HepG2 (cell line): Measurements from ENCODE around the gene MYORG. TPM values are rescaled to one million over a fixed set of nuclear protein-coding genes. Genes with fewer than 3 reads are reported as not detected.

Experiments used
- CHCHD3 ChIP-seq: sonication (generic); formaldehyde crosslinking; IDR thresholded peaks from 2 replicates; pipeline ENCODE4 v1.8.0; 2022; ENCODE audit warnings: mild to moderate bottlenecking, missing genetic modification reagents, moderate library complexity
- DMAP1 ChIP-seq: IDR thresholded peaks from 2 replicates; pipeline ENCODE4 v1.6.1; 2016
- E2F5 ChIP-seq: sonication (generic); formaldehyde crosslinking; conservative IDR thresholded peaks from 2 replicates; pipeline ENCODE4 v1.4.0; 2020; ENCODE audit warnings: missing genetic modification reagents
- EEA1 ChIP-seq: sonication (generic); formaldehyde crosslinking; IDR thresholded peaks from 2 replicates; pipeline ENCODE4 v1.5.1; 2020; ENCODE audit warnings: mild to moderate bottlenecking, missing genetic modification reagents, borderline replicate concordance
- ERF ChIP-seq: IDR thresholded peaks from 2 replicates; pipeline ENCODE4 v1.6.1; 2018; ENCODE audit warnings: missing biosample characterization, missing genetic modification reagents
- HHEX ChIP-seq: IDR thresholded peaks from 2 replicates; pipeline ENCODE4 v1.6.1; 2016; ENCODE audit warnings: control low read depth
- IRX3 ChIP-seq: sonication (generic); formaldehyde crosslinking; IDR thresholded peaks from 2 replicates; pipeline ENCODE4 v1.8.1; 2023; ENCODE audit warnings: mild to moderate bottlenecking, low read depth, missing genetic modification reagents, borderline replicate concordance
- JUN ChIP-seq: sonication (generic); formaldehyde crosslinking; IDR thresholded peaks from 2 replicates; pipeline ENCODE4 v1.4.0; 2020; ENCODE audit warnings: mild to moderate bottlenecking, missing genetic modification reagents
- MBNL3 ChIP-seq: fragments of 250-450 bp; sonication (Bioruptor Pico); conservative IDR thresholded peaks from 2 replicates; pipeline ENCODE4 v1.8.0; 2022; ENCODE audit warnings: mild to moderate bottlenecking, inconsistent platforms
- MEIS1 ChIP-seq: sonication (generic); formaldehyde crosslinking; IDR thresholded peaks from 2 replicates; pipeline ENCODE4 v1.9.0; 2021; ENCODE audit warnings: mild to moderate bottlenecking, missing genetic modification reagents, moderate library complexity, borderline replicate concordance
- MLXIP ChIP-seq: sonication (generic); formaldehyde crosslinking; IDR thresholded peaks from 2 replicates; pipeline ENCODE4 v1.9.0; 2021; ENCODE audit warnings: missing genetic modification reagents, borderline replicate concordance
- MXD4 ChIP-seq: IDR thresholded peaks from 2 replicates; pipeline ENCODE4 v1.6.1; 2016; ENCODE audit warnings: mild to moderate bottlenecking, missing biosample characterization, missing genetic modification reagents
- NCOA2 ChIP-seq: sonication (generic); formaldehyde crosslinking; IDR thresholded peaks from 2 replicates; pipeline ENCODE4 v1.8.0; 2022; ENCODE audit warnings: inconsistent platforms
- NR2F2 ChIP-seq: IDR thresholded peaks from 2 replicates; pipeline ENCODE4 v1.6.1; 2012; ENCODE audit warnings: low read depth, inconsistent platforms, borderline replicate concordance
- PITX1 ChIP-seq: sonication (generic); formaldehyde crosslinking; IDR thresholded peaks from 2 replicates; pipeline ENCODE4 v1.5.1; 2020; ENCODE audit warnings: mild to moderate bottlenecking, missing genetic modification reagents
- RXRA ChIP-seq: sonication (generic); formaldehyde crosslinking; IDR thresholded peaks from 2 replicates; pipeline ENCODE4 v1.5.1; 2020; ENCODE audit warnings: missing genetic modification reagents
- SNAPC5 ChIP-seq: sonication (generic); formaldehyde crosslinking; IDR thresholded peaks from 2 replicates; pipeline ENCODE4 v1.8.1; 2023; ENCODE audit warnings: mild to moderate bottlenecking, missing genetic modification reagents, borderline replicate concordance
- THRA ChIP-seq: sonication (generic); formaldehyde crosslinking; IDR thresholded peaks from 2 replicates; pipeline ENCODE4 v1.4.0; 2020; ENCODE audit warnings: missing genetic modification reagents, borderline replicate concordance
- ZNF350 ChIP-seq: sonication (generic); formaldehyde crosslinking; IDR thresholded peaks from 2 replicates; pipeline ENCODE4 v1.4.0; 2020; ENCODE audit warnings: mild to moderate bottlenecking, low read depth, missing genetic modification reagents, borderline replicate concordance
- ZNF441 ChIP-seq: sonication (generic); formaldehyde crosslinking; IDR thresholded peaks from 2 replicates; pipeline ENCODE4 v1.7.0; 2021; ENCODE audit warnings: missing genetic modification reagents, borderline replicate concordance
- ZNF501 ChIP-seq: sonication (generic); formaldehyde crosslinking; IDR thresholded peaks from 2 replicates; pipeline ENCODE4 v1.5.1; 2020; ENCODE audit warnings: mild to moderate bottlenecking, moderate library complexity, missing genetic modification reagents
- ZNF547 ChIP-seq: sonication (generic); formaldehyde crosslinking; IDR thresholded peaks from 2 replicates; pipeline ENCODE4 v1.5.1; 2020; ENCODE audit warnings: mild to moderate bottlenecking, missing genetic modification reagents
- ZNF616 ChIP-seq: sonication (generic); formaldehyde crosslinking; IDR thresholded peaks from 2 replicates; pipeline ENCODE4 v1.5.0; 2020; ENCODE audit warnings: low read depth, mild to moderate bottlenecking, missing genetic modification reagents
- ZNF619 ChIP-seq: sonication (generic); formaldehyde crosslinking; IDR thresholded peaks from 2 replicates; pipeline ENCODE4 v1.4.0; 2020; ENCODE audit warnings: mild to moderate bottlenecking, missing genetic modification reagents
- ZNF703 ChIP-seq: sonication (generic); formaldehyde crosslinking; IDR thresholded peaks from 2 replicates; pipeline ENCODE4 v1.5.1; 2020; ENCODE audit warnings: missing genetic modification reagents, mild to moderate bottlenecking, moderate library complexity, borderline replicate concordance
- ZNF850 ChIP-seq: sonication (generic); formaldehyde crosslinking; conservative IDR thresholded peaks from 2 replicates; pipeline ENCODE4 v1.9.0; 2021; ENCODE audit warnings: mild to moderate bottlenecking, missing genetic modification reagents
- polyA plus RNA-seq, 8 experiments: library from polyadenylated mRNA; depleted of rRNA in 3 of 8; stranded (reverse) in 7 of 8; unstranded in 1 of 8; fragments of >200 nt; fragmentation: Illumina TruSeq in 4 of 8; extraction: Trizol in 4 of 8; gene quantifications; 2 replicates each; pipeline versions ENCODE4 v1.2.1 to v1.2.3, GENCODE V29; 2011 to 2016; ENCODE audit warnings: low read depth in 4 of 8, missing spikeins in 1 of 8, mixed read lengths in 1 of 8; ENCODE audit not compliant: insufficient read depth in 1 of 8
- total RNA-seq, 5 experiments: library from RNA; depleted of rRNA; stranded (reverse); fragments of >200 nt; fragmentation: Illumina TruSeq; extraction: Trizol; gene quantifications; 2 replicates each; pipeline ENCODE4 v1.2.3, GENCODE V29; 2016; ENCODE audit warnings: low read depth in 1 of 5

MYORG gene
- total and polyA plus RNA-seq, 2 of the 13 experiments (the other 11 are each of a cell fraction or from before 2014, with no cell fraction given), result 11.1 to 22.4 TPM

GRCh38 chr9:34376596-34377403 lies at the start of gene MYORG (continued):
- no peak for TF ChIP-seq MBNL3 (CRISPR knock-in tag)
- 0 out of 2 replicates have a peak, but pooled peaks have one; percentile 8 for TF ChIP-seq HHEX (CRISPR knock-in tag)
- 0 out of 2 replicates have a peak, but pooled peaks have one; percentile 44 for TF ChIP-seq ZNF441 (CRISPR knock-in tag)
- 0 out of 2 replicates have a peak, but pooled peaks have one; percentile 17 for TF ChIP-seq JUN (CRISPR knock-in tag)
- no peak for TF ChIP-seq PITX1 (CRISPR knock-in tag)
- TF ChIP-seq EEA1 (CRISPR knock-in tag), result no peak
- TF ChIP-seq IRX3 (CRISPR knock-in tag), result no peak
- peak; percentile 89 for TF ChIP-seq MEIS1 (CRISPR knock-in tag)
- 0 out of 2 replicates have a peak, but pooled peaks have one; percentile 44 for TF ChIP-seq ZNF850 (CRISPR knock-in tag)
- TF ChIP-seq ZNF619 (CRISPR knock-in tag), result no peak
- TF ChIP-seq ZNF547 (CRISPR knock-in tag), result no peak; the same call in 1 of the 2 replicates
- TF ChIP-seq DMAP1, result no peak
- TF ChIP-seq THRA (CRISPR knock-in tag), result peak; percentile 59; the same call in 1 of the 2 replicates
- TF ChIP-seq ERF, result peak; percentile 31; the same call in 1 of the 2 replicates
- TF ChIP-seq MLXIP (CRISPR knock-in tag), result no peak
- TF ChIP-seq SNAPC5 (CRISPR knock-in tag), result no peak
- peak; percentile 62 for TF ChIP-seq MXD4 (CRISPR knock-in tag)
- TF ChIP-seq ZNF703 (CRISPR knock-in tag), result no peak
- no peak for TF ChIP-seq ZNF616
- no peak for TF ChIP-seq CHCHD3
- no peak for TF ChIP-seq E2F5 (CRISPR knock-in tag)
- no peak for TF ChIP-seq NR2F2
- peak; percentile 96 for TF ChIP-seq ZNF501 (CRISPR knock-in tag)
- TF ChIP-seq ZNF350, result peak; percentile 75; the same call in 1 of the 2 replicates
- TF ChIP-seq NCOA2 (CRISPR knock-in tag), result peak; percentile 35; the same call in 1 of the 2 replicates
- TF ChIP-seq RXRA (CRISPR knock-in tag), result peak; percentile 87
